ENCODE data around the gene MRPL43.

The MRPL43 gene

DNA sequence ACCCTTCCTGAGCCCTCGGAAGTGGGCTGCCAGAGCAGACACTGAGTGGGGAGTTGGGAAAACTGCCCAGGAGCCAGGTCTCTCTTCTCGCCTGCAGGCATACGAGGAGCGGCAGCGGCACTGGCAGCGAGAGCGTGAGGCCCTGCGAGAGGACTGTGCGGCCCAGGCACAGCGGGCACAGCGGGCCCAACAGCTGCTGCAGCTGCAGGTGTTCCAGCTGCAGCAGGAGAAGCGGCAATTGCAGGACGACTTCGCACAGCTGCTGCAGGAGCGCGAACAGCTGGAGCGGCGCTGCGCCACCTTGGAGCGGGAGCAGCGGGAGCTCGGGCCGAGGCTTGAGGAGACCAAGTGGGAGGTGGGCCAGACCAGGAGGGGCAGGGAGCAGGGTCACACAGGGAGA lies 18.1 kb upstream of the MRPL43 start:
- DNase-seq (ENCODE audit: low spot score): no peak

DNA sequence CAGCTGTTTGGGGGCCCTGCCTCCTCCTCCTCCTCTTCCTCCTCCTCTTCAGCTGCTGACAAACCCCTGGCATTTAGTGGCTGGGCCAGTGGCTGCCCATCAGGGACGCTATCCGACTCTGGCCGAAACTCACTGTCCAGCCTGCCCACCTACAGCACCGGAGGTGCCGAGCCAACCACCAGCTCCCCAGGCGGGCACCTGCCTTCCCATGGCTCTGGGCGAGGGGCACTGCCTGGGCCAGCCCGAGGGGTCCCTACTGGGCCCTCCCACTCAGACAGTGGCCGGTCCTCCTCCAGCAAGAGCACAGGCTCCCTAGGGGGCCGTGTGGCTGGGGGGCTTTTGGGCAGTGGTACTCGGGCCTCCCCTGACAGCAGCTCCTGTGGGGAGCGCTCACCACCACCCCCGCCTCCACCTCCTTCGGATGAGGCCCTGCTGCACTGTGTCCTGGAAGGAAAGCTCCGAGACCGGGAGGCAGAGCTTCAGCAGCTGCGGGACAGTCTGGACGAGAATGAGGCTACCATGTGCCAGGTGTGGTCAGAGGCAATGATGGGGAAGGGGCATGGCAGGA lies 16.4 kb upstream of the MRPL43 start:
- no peak for DNase-seq (ENCODE audit: low spot score)

DNA sequence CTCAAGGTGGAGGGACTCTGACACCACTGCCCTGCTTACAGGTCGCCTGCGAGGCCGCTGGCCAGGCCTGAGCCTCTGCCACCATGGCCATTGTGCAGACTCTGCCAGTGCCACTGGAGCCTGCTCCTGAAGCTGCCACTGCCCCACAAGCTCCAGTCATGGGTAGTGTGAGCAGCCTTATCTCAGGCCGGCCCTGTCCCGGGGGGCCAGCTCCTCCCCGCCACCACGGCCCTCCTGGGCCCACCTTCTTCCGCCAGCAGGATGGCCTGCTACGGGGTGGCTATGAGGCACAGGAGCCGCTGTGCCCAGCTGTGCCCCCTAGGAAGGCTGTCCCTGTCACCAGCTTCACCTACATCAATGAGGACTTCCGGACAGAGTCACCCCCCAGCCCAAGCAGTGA lies 15.2 kb upstream of the MRPL43 start:
- no peak for DNase-seq (ENCODE audit: low spot score)

DNA sequence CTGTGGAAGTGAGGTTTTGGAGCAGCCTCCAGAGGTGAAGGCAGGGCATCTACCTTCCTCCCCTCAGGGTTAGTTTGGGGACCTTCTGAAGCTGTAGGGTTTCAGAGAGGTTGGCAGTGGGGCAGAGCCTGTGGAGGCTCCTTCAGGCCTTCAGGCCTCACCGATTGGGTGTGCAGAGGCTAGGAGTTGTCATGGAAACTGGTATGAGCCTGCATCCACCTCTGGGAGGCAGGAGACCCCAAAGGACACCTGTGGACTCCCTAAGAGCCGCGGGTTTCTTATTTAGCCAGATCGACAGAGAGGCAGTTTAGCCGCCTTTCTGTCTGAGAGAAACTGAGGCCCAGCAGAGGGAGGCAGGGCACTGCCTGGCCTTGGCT lies 14.3 kb upstream of the MRPL43 start:
- no peak for DNase-seq (ENCODE audit: low spot score)

DNA sequence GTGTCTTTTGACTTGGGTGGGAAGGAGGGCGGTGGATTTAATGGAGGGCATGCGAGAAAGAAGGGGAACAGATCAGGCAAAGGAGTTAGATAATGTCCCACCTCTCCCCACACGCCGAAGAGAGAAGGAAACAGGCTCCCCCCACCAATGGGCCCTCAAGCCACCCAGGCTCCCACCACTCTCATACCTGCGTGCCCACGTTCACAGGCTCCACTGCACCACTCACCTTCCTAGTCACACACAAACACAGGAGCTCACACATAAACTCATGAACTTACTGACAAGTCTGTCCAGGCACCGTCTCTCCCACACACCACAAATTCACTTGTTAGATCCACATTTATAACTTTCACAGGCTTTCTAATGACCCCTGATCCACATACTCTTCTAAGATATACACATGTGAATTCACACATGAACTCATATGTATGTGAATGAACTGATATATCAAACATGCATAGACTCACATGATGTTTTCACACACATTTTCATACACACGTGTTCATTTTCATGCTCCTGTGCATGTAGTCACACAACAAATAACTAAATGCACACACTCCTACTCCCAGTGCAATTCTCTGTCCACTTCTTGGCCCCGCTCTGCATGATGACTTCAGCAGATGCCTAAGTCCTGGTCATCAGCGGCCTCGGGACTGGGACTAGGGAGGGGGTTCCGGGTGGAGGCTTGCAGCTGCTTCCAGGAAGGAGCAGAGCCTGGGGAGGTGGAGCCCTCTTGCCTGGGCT lies 13.8 kb upstream of the MRPL43 start:
- no peak for DNase-seq (ENCODE audit: low spot score)

DNA sequence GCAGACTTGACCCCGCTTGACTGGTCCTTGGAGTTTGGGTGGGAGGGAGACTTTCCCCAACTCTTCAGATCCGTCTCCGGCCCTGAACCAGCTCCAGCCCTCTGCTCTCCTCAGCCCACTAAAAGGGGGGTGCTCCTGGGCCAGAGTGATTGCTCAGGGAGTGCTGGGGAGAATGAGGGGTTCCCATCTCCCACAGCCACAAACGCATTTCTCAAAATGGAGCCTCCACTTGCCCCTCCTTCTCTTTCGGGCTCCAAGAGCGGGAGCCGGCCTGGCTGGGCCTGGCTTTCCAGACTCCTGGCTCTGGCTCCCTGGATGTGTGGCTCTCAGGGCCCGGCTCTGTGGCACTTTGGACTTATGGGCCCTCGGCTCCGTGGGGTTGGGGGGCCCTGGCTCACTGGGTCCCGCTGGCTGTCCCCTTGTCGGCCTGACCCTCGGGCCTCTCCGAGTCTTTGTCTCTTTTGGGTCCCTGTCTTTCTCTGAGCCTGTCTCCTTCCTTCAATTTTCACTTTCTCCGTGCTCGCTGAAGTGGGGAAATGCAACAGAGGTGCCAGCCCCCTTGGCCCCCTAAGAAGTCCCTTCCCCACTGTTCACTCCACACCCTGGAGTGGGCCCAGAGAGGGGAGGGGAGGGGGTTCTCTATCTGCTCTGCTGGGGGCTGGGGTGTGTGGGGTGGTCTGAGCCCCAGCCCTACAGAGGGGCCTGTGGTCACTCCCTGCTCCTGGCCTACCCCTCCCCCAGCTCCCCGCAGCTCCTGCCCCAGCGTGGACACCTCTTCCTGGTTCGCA lies 13.0 kb upstream of the MRPL43 start:
- DNase-seq (ENCODE audit: low spot score): no peak

DNA sequence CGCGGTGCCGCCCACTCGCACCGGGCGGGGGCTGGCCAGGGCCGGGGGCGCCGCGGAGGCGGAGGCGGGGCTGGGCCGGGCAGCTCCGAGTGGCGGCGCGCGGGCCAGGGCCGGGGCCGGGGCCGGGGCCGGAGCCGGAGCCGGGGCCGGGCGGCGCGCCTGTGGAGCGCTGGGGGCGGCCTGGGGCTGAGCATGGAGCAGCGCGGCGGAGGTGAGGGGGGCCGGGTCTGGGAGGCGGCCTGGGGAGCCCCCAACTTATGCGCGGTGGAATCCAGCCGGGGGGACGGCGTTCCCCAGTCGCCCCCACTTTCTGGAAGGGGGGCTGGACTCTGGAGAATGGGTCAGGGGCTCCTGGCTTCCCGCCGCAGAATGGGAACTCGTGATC lies 12.4 kb upstream of the MRPL43 start, which contains the start of gene LZTS2:
TSS of gene LZTS2 (plus strand) at position 67 of the 385 bp plus-strand sequence. CDS start 2,731 bp downstream, outside the sequence.
- DNase-seq (ENCODE audit: low spot score): no peak

DNA sequence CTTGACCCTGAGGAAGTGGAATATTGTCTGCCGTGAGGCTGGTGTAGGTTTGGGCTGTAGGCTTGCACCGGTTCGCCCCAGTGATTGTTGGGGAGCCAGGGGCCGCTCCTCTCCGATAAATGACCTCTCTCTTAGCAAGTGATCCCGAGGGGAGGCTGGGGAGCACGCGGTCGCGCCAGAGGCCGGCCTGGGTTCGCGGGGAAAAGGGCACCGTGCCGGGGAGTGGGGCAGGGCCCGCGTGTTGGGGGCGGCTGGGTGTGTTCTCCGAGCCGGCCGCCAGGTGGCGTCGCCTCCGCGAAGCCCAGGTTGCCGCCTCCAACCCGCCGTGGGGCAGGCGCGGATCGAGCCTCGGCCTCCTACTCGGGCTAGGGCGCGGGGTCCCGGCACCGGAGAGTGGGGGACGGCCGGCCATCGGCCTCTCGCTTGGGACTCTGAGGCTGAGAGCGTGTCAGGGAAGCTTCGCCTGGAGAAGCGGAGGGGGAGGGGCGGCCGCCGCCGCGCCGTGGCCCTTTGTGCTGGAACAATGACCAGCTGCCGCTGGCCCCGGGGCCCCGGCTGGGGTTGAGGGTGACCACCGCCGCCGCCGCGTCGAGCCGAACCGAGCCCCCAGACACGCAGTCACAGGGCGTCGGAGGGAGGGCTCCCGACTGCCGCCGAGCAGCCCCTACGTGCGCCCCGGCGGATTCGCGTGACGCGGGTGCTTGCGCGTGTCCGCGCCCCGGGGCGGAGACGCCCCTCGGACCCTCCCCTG lies 11.9 kb upstream of the MRPL43 start:
- peak; percentile 75 for DNase-seq (ENCODE audit: low spot score)

DNA sequence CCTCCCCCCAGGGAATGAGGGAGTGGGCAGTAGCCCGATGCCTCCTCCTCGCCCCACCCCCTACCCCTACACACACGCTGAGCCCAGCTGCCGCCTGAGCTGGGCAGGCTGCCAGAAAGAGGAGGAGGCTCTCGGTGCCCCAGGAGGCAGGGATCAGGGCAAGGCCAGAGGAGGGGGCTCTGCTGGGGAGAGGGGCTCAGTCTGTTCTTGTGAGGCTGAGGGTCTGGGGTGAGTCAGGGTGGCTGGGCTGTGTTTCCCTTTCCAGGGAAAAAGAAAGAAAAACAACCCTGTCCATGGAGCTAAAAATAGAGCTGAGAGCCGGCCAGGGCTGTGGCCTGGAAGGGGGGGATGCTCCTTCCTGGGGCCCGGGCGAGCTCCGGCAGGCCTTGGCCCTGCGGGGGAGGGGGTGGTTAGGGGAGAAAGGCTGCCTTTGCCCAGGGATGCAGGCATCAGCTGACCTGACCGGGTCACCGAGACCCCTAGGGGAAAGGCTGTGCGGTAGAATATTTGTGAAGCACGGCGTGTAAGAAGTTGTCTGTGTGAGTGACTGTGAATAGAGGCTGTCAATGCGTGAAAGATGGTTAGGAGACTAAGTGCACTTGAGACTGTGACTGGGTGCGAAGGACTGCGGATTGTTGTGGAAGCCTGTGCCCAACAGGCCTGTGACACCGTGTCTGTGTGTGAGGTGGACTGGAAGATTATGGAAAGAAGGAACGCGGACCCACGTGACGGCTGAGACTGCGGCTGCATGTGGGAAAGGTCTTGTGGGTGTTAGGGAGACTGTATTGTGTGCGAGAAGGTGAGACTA lies 11.1 kb upstream of the MRPL43 start:
- peak; percentile 87 for DNase-seq (ENCODE audit: low spot score)

DNA sequence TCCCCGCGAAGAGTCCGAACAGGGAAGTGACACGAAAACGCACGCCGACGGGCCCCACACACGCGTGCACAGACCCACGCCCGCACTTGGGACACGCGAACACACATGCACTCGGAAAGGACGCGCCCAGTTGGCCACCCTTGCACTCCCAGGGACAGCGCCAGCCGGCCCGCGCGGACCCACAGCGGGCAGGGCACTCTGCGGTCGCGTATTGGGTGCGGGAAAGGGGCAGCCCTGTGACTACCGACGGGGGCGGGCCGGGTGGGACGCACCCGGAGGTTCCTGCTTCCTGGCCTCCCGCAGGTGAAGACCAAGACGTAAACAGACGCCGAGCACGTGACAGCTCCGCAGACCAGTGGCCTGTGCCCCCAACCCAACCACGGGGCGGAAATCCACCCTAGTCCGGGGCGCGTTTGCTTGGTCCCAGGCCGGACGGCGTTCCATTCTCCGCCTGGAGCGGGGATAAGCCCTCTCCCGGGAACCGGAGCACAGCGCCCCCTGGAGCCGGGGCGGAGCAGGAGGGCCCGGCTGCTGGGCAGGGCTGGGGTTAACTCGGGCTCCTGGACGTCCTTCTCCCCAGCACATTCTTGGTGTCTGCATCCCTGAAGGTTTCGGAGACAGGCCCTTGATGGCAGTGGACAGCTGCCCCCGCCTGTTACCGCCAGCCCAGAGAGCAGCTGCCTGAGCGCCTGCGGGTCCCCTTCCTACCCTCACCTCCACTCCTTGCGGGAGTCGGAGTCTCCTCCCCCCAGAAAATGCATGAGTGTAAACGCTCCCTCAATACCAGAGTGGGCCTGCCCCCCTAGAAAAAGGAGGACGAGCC lies 10.3 kb upstream of the MRPL43 start:
- DNase-seq (ENCODE audit: low spot score): peak; percentile 84

DNA sequence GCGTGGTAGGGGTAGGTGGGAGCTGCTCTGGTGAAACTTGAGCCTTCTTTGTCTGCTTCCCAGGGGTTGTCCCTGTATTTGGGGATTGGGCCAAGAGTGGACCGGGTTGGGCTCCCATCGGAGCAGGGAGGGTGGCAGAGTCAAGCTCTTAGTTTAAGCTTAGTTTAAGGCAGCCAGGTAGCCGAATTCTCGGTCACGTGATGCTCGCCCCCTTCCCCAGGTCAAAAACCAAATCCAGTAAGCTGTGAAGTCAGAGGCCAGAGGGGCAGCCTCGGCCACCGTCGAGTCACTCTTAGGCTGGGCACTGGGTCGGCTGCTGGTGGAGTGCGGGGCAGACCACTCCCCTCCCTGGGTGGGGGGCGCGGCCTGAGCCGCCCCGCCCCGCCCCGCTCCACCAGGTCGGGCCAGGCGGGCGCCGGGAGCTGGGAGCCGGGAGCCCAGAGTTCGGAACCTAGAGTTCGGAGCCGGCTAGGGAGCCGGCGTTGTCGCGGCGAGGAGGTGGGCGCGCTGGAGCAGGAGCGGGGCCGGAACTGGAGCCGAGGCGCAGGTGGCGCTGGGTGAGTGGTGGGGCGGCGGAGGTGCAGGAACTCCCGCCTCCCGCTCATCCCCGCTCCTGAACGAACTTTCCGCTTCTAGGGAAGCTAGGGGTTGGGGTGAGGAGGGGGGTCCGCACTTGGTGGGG lies 9.5 kb upstream of the MRPL43 start:
- DNase-seq (ENCODE audit: low spot score): no peak

DNA sequence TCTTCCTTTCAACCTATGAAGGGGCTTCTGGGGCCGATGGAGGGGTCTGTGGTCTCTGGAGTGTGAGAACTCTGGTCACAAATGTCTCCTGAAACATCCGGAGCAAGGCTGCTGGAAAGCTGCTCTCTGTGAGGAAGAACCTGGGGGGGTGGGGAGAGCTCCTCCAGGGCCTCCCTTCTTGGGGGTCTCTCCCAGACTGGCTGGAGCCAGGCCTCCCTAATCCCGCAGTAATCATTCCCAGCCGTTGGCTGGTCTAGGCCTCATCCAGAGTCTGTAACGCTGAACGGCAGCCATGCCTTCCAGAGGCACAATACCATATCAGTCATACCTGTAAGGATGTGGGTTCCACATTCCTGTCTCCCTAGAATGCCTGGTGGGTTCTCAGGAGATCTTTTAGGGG lies 7.9 kb upstream of the MRPL43 start:
- no peak for DNase-seq (ENCODE audit: low spot score)

DNA sequence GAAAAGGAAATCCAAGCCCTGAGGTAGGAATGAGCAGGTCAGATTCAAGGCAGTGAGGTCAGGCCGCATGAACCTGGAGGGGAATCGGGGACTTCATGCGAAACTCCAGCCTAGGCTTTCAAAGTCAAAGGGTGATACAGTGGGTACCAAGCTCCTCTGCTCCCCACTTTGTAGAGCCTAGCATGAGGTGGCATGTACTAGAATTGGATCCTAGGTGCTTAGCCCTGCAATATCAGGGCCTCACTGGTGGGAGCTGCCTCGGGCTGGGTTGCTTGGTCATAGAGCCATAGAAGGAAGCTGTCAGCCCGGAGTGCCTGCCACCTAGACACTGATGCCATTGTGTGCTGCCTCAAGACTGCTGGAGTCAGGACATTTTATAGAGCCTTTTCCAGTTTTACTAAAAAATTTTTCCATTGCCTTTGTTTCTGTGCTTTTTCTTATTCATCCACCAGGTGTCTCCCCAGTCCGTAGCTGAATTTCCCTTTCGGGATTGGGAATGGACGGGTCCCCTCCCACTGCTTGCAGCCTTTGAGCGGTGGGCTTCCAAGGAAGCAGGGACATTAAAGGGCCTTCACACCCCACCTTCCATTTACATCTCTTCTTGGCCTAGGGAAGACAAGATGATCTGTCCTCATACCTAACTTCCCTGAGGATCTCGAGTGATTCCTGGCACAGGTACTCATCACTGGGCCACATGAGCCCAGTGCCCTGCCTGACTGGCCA lies 6.8 kb upstream of the MRPL43 start:
- no peak for DNase-seq (ENCODE audit: low spot score)

DNA sequence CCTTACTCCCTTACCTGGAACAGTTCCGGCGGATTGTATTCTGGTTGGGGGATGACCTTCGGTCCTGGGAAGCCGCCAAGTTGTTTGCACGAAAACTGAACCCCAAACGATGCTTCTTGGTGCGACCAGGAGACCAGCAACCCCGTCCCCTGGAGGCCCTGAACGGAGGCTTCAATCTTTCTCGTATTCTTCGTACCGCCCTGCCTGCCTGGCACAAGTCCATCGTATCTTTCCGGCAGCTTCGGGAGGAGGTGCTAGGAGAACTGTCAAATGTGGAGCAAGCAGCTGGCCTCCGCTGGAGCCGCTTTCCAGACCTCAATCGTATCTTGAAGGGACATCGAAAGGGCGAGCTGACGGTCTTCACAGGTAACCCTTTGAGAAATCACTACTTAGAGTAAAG lies 1.8 kb upstream of the MRPL43 start:
- DNase-seq (ENCODE audit: low spot score): no peak

DNA sequence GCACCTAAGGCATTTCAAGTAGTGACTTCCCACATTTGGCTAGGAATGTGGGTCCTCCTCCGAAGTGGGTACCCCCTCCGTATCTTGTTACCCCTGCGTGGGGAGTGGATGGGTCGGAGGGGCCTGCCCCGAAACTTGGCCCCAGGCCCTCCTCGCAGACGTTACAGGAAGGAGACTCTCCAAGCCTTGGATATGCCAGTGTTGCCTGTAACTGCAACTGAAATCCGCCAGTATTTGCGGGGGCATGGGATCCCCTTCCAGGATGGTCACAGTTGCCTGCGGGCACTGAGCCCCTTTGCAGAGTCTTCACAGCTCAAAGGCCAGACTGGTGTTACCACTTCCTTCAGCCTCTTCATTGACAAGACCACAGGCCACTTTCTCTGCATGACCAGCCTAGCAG lies 869 bp upstream of the MRPL43 start:
- DNase-seq (ENCODE audit: low spot score): no peak

DNA sequence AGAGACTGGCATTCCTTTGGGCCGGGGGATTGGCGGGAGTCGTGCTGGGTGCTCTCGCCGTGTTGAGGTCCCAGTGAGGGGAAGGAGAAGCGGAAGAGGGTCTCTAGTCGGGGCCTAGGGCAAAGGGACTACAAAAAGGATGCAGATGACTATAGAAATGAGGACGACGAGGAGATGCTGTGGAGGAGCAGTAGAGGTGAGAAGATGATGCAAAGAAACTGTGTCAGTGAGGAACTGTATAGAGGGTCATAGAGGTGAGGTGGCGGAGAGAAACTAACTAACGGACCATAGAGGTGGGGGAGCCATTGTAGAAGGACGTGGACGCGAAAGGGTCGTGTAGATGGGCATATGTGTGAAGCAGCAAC lies 370 bp upstream of the MRPL43 start:
- no peak for DNase-seq (ENCODE audit: low spot score)

DNA sequence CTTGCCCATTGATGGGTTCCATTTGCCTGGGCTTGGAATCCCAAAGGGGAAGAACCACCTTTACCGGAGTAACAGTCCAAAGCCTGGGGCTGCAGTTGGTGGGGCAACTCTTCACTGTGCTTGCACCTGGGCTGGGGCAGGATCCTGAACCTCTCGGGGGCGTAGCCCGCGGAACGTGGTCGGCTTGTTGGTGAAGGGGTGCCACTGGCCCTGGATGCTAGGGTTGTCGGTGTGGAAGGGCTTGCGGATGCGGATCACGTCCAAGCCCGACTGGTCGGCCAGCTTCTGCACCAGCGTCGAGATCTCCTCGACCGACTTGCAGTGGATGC lies 710 bp downstream of the MRPL43 start:
- DNase-seq (ENCODE audit: low spot score): no peak

DNA sequence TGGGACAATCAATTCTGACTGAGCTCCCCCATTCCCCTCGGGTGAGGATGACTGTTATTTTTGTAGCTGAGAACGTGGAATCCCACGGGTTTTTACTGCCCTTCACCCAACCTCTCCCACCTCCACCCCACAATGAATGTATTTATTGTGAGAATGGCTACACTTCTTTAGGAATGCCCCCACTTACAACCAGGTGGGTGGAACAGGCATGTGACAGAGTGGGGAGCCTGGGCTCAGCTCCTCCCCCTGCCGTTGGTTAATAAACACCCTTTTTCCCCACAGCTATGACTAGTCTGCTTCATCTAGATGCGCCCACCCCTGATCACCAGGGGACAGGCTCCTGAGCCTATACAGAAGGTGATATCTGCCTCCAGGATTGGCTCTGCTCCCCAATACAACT lies 2.0 kb downstream of the MRPL43 start:
- DNase-seq (ENCODE audit: low spot score): no peak

DNA sequence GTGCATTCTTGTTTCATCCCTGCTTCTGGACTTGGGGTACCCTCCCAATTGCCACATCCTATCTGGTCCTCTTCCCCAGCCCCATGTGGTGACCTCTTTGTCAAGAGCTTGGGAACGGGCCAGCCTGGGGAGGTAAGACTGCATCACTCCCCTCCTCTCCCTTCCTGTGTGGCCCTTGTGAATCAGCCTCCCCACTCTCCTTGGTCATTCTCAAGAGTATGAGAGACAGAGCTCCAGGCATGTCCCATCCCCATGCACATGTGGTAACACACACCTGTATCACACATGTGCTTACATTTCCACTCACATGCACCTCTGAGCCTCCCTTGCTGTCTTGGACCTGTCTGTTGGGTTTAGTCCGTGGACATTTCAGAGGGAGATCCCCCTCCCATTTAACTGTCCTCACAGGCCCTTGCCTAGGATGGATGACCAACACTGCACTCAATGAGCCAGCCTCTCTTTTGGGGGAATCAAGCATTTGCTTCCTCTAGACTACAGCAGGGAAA lies 2.6 kb downstream of the MRPL43 start:
- no peak for DNase-seq (ENCODE audit: low spot score)

All from SK-N-DZ (cell line).